Measurements from ENCODE around the gene STARD7.

Gene STARD7

DNA sequence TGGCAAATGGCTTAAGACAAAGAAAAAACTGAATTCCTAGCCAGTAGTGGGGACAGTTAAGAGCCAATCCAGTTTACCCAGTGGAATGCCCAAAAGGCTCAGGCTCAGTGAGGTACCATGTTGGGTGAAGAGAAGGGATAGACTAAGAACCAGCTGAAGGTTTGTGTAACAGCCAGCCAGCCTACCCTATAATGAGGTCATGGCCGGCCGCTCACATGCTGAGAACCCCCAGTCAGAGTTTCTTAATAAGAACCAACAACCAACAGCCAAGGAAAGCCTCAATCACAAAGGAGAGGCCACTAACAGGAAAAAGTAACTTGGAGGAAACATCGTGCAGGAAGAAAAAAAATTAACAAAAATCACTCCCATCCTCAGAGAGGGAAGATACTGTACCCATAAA, 38.0 kb downstream of the STARD7 start:
- H3K79me2 ChIP-seq (ENCODE audit: low read length): no peaks in the 10 kb centered on the region
- no peaks in the 10 kb centered on the region for H4K20me1 ChIP-seq (ENCODE audit: insufficient read depth, low read length)
- TF ChIP-seq EZH2phosphoT487 (IDR thresholded peaks at IDR 0.05; ENCODE audit: low read depth): no peak
- TF ChIP-seq CTCF (IDR thresholded peaks at IDR 0.05; ENCODE audit: low read depth, low read length): no peak
- H3K27me3 ChIP-seq (ENCODE audit: low read depth, low read length): no peaks in the 10 kb centered on the region
- no peak overlapping the region for H3K4me3 ChIP-seq (ENCODE audit: low read length)
- no peak overlapping the region for H2AFZ ChIP-seq (ENCODE audit: low read depth, low read length)
- peaks cover 15% of the 10 kb centered on the region for H3K4me1 ChIP-seq (ENCODE audit: low read length)
- H3K27ac ChIP-seq (ENCODE audit: low read length): no peak overlapping the region
- no peak overlapping the region for H3K4me2 ChIP-seq (ENCODE audit: low read length)
- no peaks in the 10 kb centered on the region for H3K36me3 ChIP-seq (replicated peaks; ENCODE audit: low read depth, low read length)
- H3K9me3 ChIP-seq (ENCODE audit: insufficient read depth, low read length): 0 out of 2 replicates have a peak, but pooled peaks cover 4% of the 10 kb centered on the region
- no peak overlapping the region for H3K9ac ChIP-seq (ENCODE audit: low read length)

DNA sequence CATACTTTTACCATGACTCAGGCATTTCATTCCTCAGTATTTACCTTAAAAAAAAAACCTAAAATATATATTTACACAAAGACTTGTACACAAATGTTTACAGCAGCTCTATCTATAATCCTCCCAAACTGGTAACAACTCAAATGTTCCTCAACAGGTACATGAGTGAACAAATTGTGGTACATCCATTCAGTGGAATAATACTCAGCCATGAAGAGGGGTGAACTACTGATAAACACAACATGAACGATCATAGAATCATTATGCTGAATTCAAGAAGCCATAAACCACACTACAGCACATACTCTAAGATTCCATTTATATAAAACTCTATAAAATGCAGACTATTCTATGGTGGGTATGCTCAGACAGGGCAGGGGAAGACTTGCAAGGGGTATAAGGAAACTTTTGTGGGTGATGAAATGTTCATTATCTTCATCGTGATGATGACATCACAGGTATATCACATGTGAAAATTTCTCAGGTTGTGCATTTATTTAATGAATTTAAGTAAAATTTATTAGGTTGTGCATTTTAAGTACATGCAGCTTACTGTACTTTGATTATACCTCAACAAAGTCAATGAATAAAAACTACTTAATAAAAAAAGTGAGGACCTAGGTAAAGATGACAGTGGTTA, 38.6 kb downstream of the STARD7 start:
- H3K9ac ChIP-seq (ENCODE audit: low read length): no peak overlapping the region
- no peak overlapping the region for H3K4me2 ChIP-seq (ENCODE audit: low read length)
- H3K27me3 ChIP-seq (ENCODE audit: low read depth, low read length): no peaks in the 10 kb centered on the region
- no peak for TF ChIP-seq EZH2phosphoT487 (IDR thresholded peaks at IDR 0.05; ENCODE audit: low read depth)
- TF ChIP-seq CTCF (IDR thresholded peaks at IDR 0.05; ENCODE audit: low read depth, low read length): no peak
- H2AFZ ChIP-seq (ENCODE audit: low read depth, low read length): no peak overlapping the region
- H3K4me1 ChIP-seq (ENCODE audit: low read length): peaks cover 17% of the 10 kb centered on the region
- no peak overlapping the region for H3K4me3 ChIP-seq (ENCODE audit: low read length)
- no peaks in the 10 kb centered on the region for H3K36me3 ChIP-seq (replicated peaks; ENCODE audit: low read depth, low read length)
- no peak overlapping the region for H3K27ac ChIP-seq (ENCODE audit: low read length)
- no peaks in the 10 kb centered on the region for H4K20me1 ChIP-seq (ENCODE audit: insufficient read depth, low read length)
- H3K9me3 ChIP-seq (ENCODE audit: insufficient read depth, low read length): 0 out of 2 replicates have a peak, but pooled peaks cover 4% of the 10 kb centered on the region
- no peaks in the 10 kb centered on the region for H3K79me2 ChIP-seq (ENCODE audit: low read length)

GRCh38 chr2:96167407-96168013, 41.1 kb downstream of the STARD7 start:
- no peak overlapping the region for H3K9ac ChIP-seq (ENCODE audit: low read length)
- H3K27me3 ChIP-seq (ENCODE audit: low read depth, low read length): no peaks in the 10 kb centered on the region
- no peak overlapping the region for H3K27ac ChIP-seq (ENCODE audit: low read length)
- H3K9me3 ChIP-seq (ENCODE audit: insufficient read depth, low read length): 0 out of 2 replicates have a peak, but pooled peaks cover 4% of the 10 kb centered on the region
- H3K4me3 ChIP-seq (ENCODE audit: low read length): no peak overlapping the region
- no peaks in the 10 kb centered on the region for H3K79me2 ChIP-seq (ENCODE audit: low read length)
- no peaks in the 10 kb centered on the region for H3K36me3 ChIP-seq (replicated peaks; ENCODE audit: low read depth, low read length)
- no peaks in the 10 kb centered on the region for H4K20me1 ChIP-seq (ENCODE audit: insufficient read depth, low read length)
- H2AFZ ChIP-seq (ENCODE audit: low read depth, low read length): no peak overlapping the region
- TF ChIP-seq EZH2phosphoT487 (IDR thresholded peaks at IDR 0.05; ENCODE audit: low read depth) (no peak), CTCF (IDR thresholded peaks at IDR 0.05; ENCODE audit: low read depth, low read length) (no peak)
- no peak overlapping the region for H3K4me2 ChIP-seq (ENCODE audit: low read length)
- H3K4me1 ChIP-seq (ENCODE audit: low read length): peaks cover 27% of the 10 kb centered on the region

GRCh38 chr2:96164459-96165184, 44.0 kb downstream of the STARD7 start:
- Histone ChIP-seq H3K4me1 (ENCODE audit: low read length) (peaks cover 35% of the 10 kb centered on the region), H3K27me3 (ENCODE audit: low read depth, low read length) (no peaks in the 10 kb centered on the region), H3K9me3 (ENCODE audit: insufficient read depth, low read length) (no peaks in the 10 kb centered on the region), H2AFZ (ENCODE audit: low read depth, low read length) (peak overlapping the region; percentile 85), H3K4me2 (ENCODE audit: low read length) (peak overlapping the region; percentile 95), H3K27ac (ENCODE audit: low read length) (peak overlapping the region; percentile 89), H3K4me3 (ENCODE audit: low read length) (peak overlapping the region; percentile 81), H3K9ac (ENCODE audit: low read length) (peak overlapping the region; percentile 87), H4K20me1 (ENCODE audit: insufficient read depth, low read length) (no peaks in the 10 kb centered on the region), H3K79me2 (ENCODE audit: low read length) (no peaks in the 10 kb centered on the region), H3K36me3 (replicated peaks; ENCODE audit: low read depth, low read length) (no peaks in the 10 kb centered on the region)
- TF ChIP-seq CTCF (IDR thresholded peaks at IDR 0.05; ENCODE audit: low read depth, low read length) (no peak), EZH2phosphoT487 (IDR thresholded peaks at IDR 0.05; ENCODE audit: low read depth) (no peak)

Measured in OCI-LY3 (cell line).